Heart right ventricle (tissue), 16 donors: Measurements from ENCODE around the gene BIRC7. TPM values are rescaled to one million over a fixed set of nuclear protein-coding genes. Genes with fewer than 3 reads are reported as not detected.

ENCODE experiments used
- ATAC-seq, 8 donors: fragments of 200-7000 bp; cut with Tn5 transposase; one replicate each; pipeline ENCODE4 v1.9.1; 2020; ENCODE audit warnings: mild to moderate bottlenecking in 8 of 8, moderate library complexity in 8 of 8, moderate number of reproducible peaks in 1 of 8
- DNase-seq, 2 donors: peaks; one replicate each; pipeline ENCODE4 v3.0.0-alpha.2; 2020
- H3K27ac ChIP-seq, 10 donors: fragments of 200-600 bp; sonication (generic) in 2 of 10; one replicate each; pipeline versions ENCODE4 v1.5.0 to v1.8.0; 2020 to 2022; ENCODE audit warnings: mild to moderate bottlenecking in 3 of 10
- H3K27me3 ChIP-seq, 7 donors: fragments of 200-600 bp; one replicate each; pipeline ENCODE4 v1.8.0; 2021 to 2022; ENCODE audit warnings: mild to moderate bottlenecking in 2 of 7
- H3K36me3 ChIP-seq, 9 donors: fragments of 200-600 bp; sonication (generic) in 1 of 9; one replicate each; pipeline versions ENCODE4 v1.5.0 to v1.8.0; 2020 to 2022; ENCODE audit warnings: mild to moderate bottlenecking in 2 of 9
- H3K4me1 ChIP-seq, 9 donors: fragments of 200-600 bp; sonication (generic) in 1 of 9; one replicate each; pipeline versions ENCODE4 v1.5.0 to v1.8.0; 2020 to 2022; ENCODE audit warnings: mild to moderate bottlenecking in 4 of 9
- H3K4me3 ChIP-seq, 10 donors: fragments of 200-600 bp; sonication (generic) in 2 of 10; one replicate each; pipeline versions ENCODE4 v1.5.0 to v1.8.0; 2020 to 2022; ENCODE audit warnings: mild to moderate bottlenecking in 7 of 10, moderate library complexity in 2 of 10
- H3K9me3 ChIP-seq, 11 donors: fragments of 200-600 bp in 10 of 11; sonication (generic) in 2 of 11; one replicate each; pipeline versions ENCODE4 v1.5.0 to v1.8.0; 2013 to 2022; ENCODE audit warnings: mild to moderate bottlenecking in 2 of 11, control low read depth in 1 of 11, moderate library complexity in 1 of 11
- WGBS, 2 donors: extraction: QIAGEN DNeasy Blood & Tissue Kit; methylation state at CpG; one replicate each; pipeline ENCODE4 v1.1.7; 2013; ENCODE audit warnings: inconsistent platforms in 1 of 2; 5-methylcytosine and 5-hydroxymethylcytosine counted together
- intact Hi-C, 10 donors: fragments of 100-400 bp; cut with DNase I; formaldehyde crosslinking; loops; one replicate each; pipeline versions ENCODE4 v1.11.1 to v1.14.2; 2022
- polyA plus RNA-seq, 2 donors: library from polyadenylated mRNA; stranded (reverse); fragments of 200-250 nt; gene quantifications; one replicate each; pipeline ENCODE4 v1.2.3, GENCODE V29; 2013
- total RNA-seq, 10 donors: library from RNA; stranded (reverse); fragmentation: NEBNext Ultra II Directional in 3 of 10; extraction: Animal tissue kit (Norgen Biotek cat#: 25700) in 3 of 10; gene quantifications; one replicate each; pipeline versions ENCODE4 v1.2.1 to v1.2.4, GENCODE V29; 2021 to 2023
- TF ChIP-seq, protein P1 (sequence below), 9 donors: fragments of 200-600 bp; sonication (generic) in 2 of 9; IDR thresholded peaks; one replicate each; pipeline versions ENCODE4 v1.5.0 to v1.8.0; 2021 to 2022; ENCODE audit warnings: antibody characterized with exemption in 9 of 9, mild to moderate bottlenecking in 5 of 9, moderate library complexity in 1 of 9
- donor health status: Arrhythmogenic right ventricular cardiomyopathy.
- donor health status: ischemic (EF 13 %, LVEDD 7.1; RV severe dilation, severe dysfunction).
- donor health status: healthy with polysubstance abuse.
- donor health status: DM: no; HTN: yes; CAD: no.
- donor health status: DM: no; HTN: no; CAD: no.
- donor health status: ischemic (EF 25% LVEDD 6.9; RV normal size, moderate dysfunction).
- donor health status: ischemic (EF 25% LVEDD 5.7; RV mildly dilated, moderate dysfunction).
- donor health status: healthy.
- donor health status: DM: yes; HTN: yes; CAD: no.
- donor health status: Ischemic cardiomyopathy.
- donor health status: ischemic (EF 35%, LVEDD 5.7; RV mildly dilated, moderate dysfunction).
- donor health status: nonischemic (EF 11% LVEDD 7.7; RV severe dilation, severe dysfunction).
- donor health status: DM: yes; HTN: yes; CAD: no.
- donor health status: PGD.
- donor health status: ischemic (EF 29% LVEDD 5.4; RV normal size, mild dysfunction).
- donor health status: nonischemic (EF 23%, LVEDD 6.1; RV moderate dilation, normal function).

The BIRC7 gene
- total and polyA plus RNA-seq, 12 donors: 0.21 to 2.1 (median 0.37) TPM; not detected in 7

DNA sequence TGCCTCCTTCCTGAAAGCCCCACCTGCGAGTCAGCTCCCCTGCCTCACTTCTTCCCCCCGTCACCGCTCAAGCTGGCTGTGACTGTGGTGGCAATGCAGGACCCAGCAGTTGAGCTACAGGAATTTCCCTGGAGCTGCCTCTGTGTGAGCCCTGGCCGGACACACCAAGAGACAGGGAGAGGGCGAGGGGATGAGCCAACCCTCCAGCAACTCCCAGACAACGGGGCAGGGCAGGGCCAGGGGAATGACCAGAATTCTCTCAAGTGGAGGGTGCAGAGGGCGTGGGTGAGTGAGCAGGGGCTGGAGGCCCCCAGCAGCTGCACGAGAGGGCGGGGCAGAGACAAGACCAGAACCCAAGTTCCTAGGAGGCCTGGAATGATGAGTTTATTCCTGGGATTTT lies 32.0 kb downstream of the BIRC7 start:
- Histone ChIP-seq H3K4me3 (no peak overlapping the region), H3K27me3 (peaks cover 3 to 50% (median 42%) of the 10 kb centered on the region in 7 donors), H3K36me3 (no peaks in the 10 kb centered on the region), H3K4me1 (peaks cover 0 to 8% (median 6%) of the 10 kb centered on the region in 9 donors), H3K9me3 (no peaks in the 10 kb centered on the region), H3K27ac (no peak overlapping the region)
- intact Hi-C loops: no loop called here
- DNase-seq (no peak), ATAC-seq (no peak)
- 41 to 66% methylated on average over 9 of the region's 9 CpGs for WGBS, 2 donors
- TF ChIP-seq, protein P1, sequence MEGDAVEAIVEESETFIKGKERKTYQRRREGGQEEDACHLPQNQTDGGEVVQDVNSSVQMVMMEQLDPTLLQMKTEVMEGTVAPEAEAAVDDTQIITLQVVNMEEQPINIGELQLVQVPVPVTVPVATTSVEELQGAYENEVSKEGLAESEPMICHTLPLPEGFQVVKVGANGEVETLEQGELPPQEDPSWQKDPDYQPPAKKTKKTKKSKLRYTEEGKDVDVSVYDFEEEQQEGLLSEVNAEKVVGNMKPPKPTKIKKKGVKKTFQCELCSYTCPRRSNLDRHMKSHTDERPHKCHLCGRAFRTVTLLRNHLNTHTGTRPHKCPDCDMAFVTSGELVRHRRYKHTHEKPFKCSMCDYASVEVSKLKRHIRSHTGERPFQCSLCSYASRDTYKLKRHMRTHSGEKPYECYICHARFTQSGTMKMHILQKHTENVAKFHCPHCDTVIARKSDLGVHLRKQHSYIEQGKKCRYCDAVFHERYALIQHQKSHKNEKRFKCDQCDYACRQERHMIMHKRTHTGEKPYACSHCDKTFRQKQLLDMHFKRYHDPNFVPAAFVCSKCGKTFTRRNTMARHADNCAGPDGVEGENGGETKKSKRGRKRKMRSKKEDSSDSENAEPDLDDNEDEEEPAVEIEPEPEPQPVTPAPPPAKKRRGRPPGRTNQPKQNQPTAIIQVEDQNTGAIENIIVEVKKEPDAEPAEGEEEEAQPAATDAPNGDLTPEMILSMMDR (IDR thresholded peaks at IDR 0.05): no peak

DNA sequence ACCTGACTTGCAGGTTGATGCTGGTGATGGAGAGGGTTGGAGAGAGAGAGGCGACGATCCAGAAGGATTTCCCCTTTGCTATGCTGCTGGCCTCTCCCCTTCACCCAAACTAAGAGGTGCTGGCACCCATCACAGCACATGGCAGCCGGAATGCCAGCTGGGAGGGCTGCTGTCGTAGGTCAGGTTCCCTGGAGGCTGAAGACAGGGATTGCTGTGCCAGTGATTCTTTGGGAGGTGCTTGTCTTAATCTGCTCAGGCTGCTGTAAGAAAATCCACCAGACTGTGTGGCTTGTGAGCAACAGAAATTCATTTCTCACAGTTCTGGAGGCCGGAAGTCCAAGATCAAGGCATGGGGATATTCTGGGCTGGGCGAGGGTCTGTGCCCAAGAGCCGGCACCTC lies 32.6 kb downstream of the BIRC7 start:
- WGBS, 2 donors: 54 to 56% methylated on average over 7 of the region's 7 CpGs
- Histone ChIP-seq H3K4me1 (peaks cover 0 to 13% (median 7%) of the 10 kb centered on the region in 9 donors), H3K4me3 (no peak overlapping the region), H3K9me3 (no peaks in the 10 kb centered on the region), H3K36me3 (no peaks in the 10 kb centered on the region), H3K27me3 (peaks cover 0 to 45% (median 36%) of the 10 kb centered on the region in 7 donors), H3K27ac (no peak overlapping the region)
- no peak for ATAC-seq
- intact Hi-C loops: no loop called here
- no peak for DNase-seq
- TF ChIP-seq, protein P1 (IDR thresholded peaks at IDR 0.05): no peak

DNA sequence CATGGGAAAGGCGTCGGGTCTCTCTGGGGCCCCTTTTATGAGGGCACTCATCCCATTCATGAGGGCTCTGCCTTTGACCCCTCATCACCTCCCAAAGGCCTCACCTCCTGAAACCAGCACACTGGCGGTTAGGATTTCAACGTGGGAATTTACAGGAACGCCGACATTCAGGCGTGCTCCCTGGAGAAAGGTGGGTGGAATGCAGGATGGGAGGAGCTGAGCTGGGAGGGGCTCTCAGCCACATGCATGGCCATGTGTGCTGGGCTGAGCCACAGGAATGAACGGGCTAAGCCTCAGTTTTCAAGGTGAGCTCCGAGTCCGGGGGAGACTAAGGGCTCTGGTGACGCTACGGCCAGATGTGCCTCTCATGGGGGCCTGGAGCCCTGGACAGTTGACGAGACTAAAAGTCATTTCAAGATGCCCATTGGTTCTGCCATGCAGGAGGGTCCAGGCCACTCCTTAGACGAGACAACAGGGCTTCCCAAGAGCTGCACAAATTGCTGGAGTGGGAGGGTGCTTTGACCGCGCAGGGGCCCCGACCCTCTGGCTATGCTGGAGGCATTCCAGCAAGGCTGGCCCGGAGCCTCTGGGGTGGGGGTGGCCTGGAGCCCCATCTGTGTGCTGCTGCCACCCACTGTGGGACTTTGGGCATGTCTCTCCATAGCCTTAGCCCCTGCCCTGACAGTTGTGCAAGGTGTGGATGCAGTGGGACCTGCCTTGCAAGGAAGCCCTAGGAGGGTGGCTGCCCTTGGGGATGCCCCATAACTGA lies 33.1 kb downstream of the BIRC7 start:
- WGBS, 2 donors: 40 to 43% methylated on average over 18 of the region's 18 CpGs
- ATAC-seq: no peak
- Histone ChIP-seq H3K4me3 (no peak overlapping the region), H3K9me3 (no peaks in the 10 kb centered on the region), H3K4me1 (peaks cover 4 to 19% (median 13%) of the 10 kb centered on the region in 9 donors), H3K36me3 (no peaks in the 10 kb centered on the region), H3K27ac (no peak overlapping the region), H3K27me3 (peaks cover 0 to 39% (median 30%) of the 10 kb centered on the region in 7 donors)
- DNase-seq: no peak
- intact Hi-C loops: no loop called here
- TF ChIP-seq, protein P1 (IDR thresholded peaks at IDR 0.05): no peak

DNA sequence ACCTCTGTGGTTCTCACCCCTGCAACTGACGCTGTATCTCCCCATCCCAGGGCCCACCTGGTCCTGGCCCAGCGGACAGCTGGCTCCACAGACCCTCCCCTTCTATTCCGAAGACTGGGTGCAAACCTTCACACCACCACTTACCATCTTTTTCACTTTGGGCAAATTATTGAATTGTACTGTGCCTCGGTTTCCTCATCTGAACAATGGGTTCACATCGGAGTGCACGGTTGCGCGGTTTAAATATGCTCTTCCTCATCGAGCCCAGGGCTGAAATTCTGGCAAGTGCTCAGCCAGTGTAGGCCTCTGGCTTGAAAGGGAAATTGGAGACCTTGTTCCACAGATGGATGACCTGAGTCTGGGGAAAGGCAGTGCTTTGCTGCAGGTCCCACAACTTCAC lies 34.0 kb downstream of the BIRC7 start:
- no peak overlapping the region for H3K4me3 ChIP-seq
- DNase-seq (no peak), ATAC-seq (no peak)
- TF ChIP-seq, protein P1 (IDR thresholded peaks at IDR 0.05): no peak
- H3K27me3 ChIP-seq: peaks cover 0 to 30% (median 26%) of the 10 kb centered on the region in 7 donors
- H3K36me3 ChIP-seq: no peaks in the 10 kb centered on the region
- no peak overlapping the region for H3K27ac ChIP-seq
- H3K9me3 ChIP-seq: no peaks in the 10 kb centered on the region
- peaks cover 5 to 24% (median 21%) of the 10 kb centered on the region in 9 donors for H3K4me1 ChIP-seq
- intact Hi-C loops: loop anchor here in 1 of 10 donors (5.0 kb wide), 1 partner anchor 52 kb away; the partner anchor contains the start of gene YTHDF1
- 93 to 94% methylated on average over 9 of the region's 9 CpGs for WGBS, 2 donors
